IMR-90 (cell line): Measurements from ENCODE around the gene TAS2R16. TPM values are rescaled to one million over a fixed set of nuclear protein-coding genes. Genes with fewer than 3 reads are reported as not detected.

ENCODE experiments used
- ATAC-seq: fragments of 200-7000 bp; cut with Tn5 transposase; 2 replicates; pipeline ENCODE4 v1.9.1; 2020; ENCODE audit warnings: low read depth, mild to moderate bottlenecking, moderate library complexity
- BruUV-seq: library from RNA; stranded (reverse); fragments of 400-500 nt; replicated peaks from 2 replicates; lab custom pipeline; 2021; lab: Mats Ljungman, UMichigan
- CTCF ChIA-PET: fragments of 300-600 bp; formaldehyde crosslinking; extraction: SDS; loops from one replicate; lab custom pipeline; 2021; ENCODE audit warnings: antibody characterized with exemption; lab: Yijun Ruan, JAX
- POLR2A ChIA-PET: fragments of 300-600 bp; sonication (Branson Sonifier 250); formaldehyde crosslinking; loops from one replicate; lab custom pipeline; 2022; ENCODE audit warnings: antibody characterized with exemption; ENCODE audit not compliant: unreplicated experiment; lab: Charles Lee
- DNase-seq: peaks from one replicate; pipeline ENCODE4 v3.0.0; 2013
- H2AFZ ChIP-seq: replicated peaks from 2 replicates; pipeline ENCODE3; 2013; ENCODE audit warnings: low read length, mild to moderate bottlenecking; ENCODE audit not compliant: poor library complexity
- H2AK5ac ChIP-seq: 2 replicates; pipeline ENCODE4 v1.6.1; 2013; ENCODE audit warnings: low read depth, low read length, inconsistent platforms
- H2AK9ac ChIP-seq: replicated peaks from 2 replicates; pipeline ENCODE3; 2013; ENCODE audit warnings: mild to moderate bottlenecking, low read depth, low read length, moderate library complexity; ENCODE audit not compliant: poor library complexity
- H2BK120ac ChIP-seq: 2 replicates; pipeline ENCODE4 v1.6.1; 2013; ENCODE audit warnings: low read depth, low read length, inconsistent platforms
- H2BK15ac ChIP-seq: 3 replicates; pipeline ENCODE4 v1.6.1; 2013; ENCODE audit warnings: low read depth, low read length, inconsistent platforms
- H2BK20ac ChIP-seq: 2 replicates; pipeline ENCODE4 v1.6.1; 2013; ENCODE audit warnings: low read depth, mild to moderate bottlenecking, inconsistent platforms, low read length, moderate library complexity
- H2BK5ac ChIP-seq: 2 replicates; pipeline ENCODE4 v1.6.1; 2013; ENCODE audit warnings: mild to moderate bottlenecking, low read depth, low read length, inconsistent platforms; ENCODE audit not compliant: poor library complexity, severe bottlenecking
- H3K14ac ChIP-seq: replicated peaks from 2 replicates; pipeline ENCODE4 v1.6.1; 2013; ENCODE audit warnings: low read depth, low read length, inconsistent platforms
- H3K18ac ChIP-seq: 2 replicates; pipeline ENCODE4 v1.6.1; 2013; ENCODE audit warnings: low read depth, low read length, control low read depth
- H3K23ac ChIP-seq: 2 replicates; pipeline ENCODE4 v1.6.1; 2013; ENCODE audit warnings: low read depth, low read length, inconsistent platforms
- H3K27ac ChIP-seq: 2 replicates; pipeline ENCODE4 v1.5.1; 2013; ENCODE audit warnings: mild to moderate bottlenecking, control low read depth, low read length; ENCODE audit not compliant: insufficient read depth
- H3K27me3 ChIP-seq: 2 replicates; pipeline ENCODE4 v1.6.1; 2013; ENCODE audit warnings: low read length; ENCODE audit not compliant: control insufficient read depth, insufficient read depth
- H3K36me3 ChIP-seq: 2 replicates; pipeline ENCODE4 v1.6.1; 2013; ENCODE audit warnings: low read length, mixed read lengths; ENCODE audit not compliant: control insufficient read depth, insufficient read depth
- H3K4ac ChIP-seq: 2 replicates; pipeline ENCODE4 v1.6.1; 2013; ENCODE audit warnings: low read depth, low read length, inconsistent platforms
- H3K4me1 ChIP-seq: 2 replicates; pipeline ENCODE4 v1.6.1; 2013; ENCODE audit warnings: low read length, mixed read lengths; ENCODE audit not compliant: control insufficient read depth, insufficient read depth
- H3K4me2 ChIP-seq: 2 replicates; pipeline ENCODE4 v1.6.1; 2013; ENCODE audit warnings: low read depth, mild to moderate bottlenecking, control low read depth, low read length, moderate library complexity
- H3K4me3 ChIP-seq: 2 replicates; pipeline ENCODE4 v1.5.1; 2013; ENCODE audit warnings: low read depth, mild to moderate bottlenecking, control low read depth, low read length, moderate library complexity; ENCODE audit not compliant: insufficient read depth
- H3K56ac ChIP-seq: 2 replicates; pipeline ENCODE4 v1.6.1; 2013; ENCODE audit warnings: low read length, inconsistent platforms; ENCODE audit not compliant: insufficient read depth; ENCODE audit errors: extremely low read depth
- H3K79me1 ChIP-seq, 2 experiments: 2 replicates each; pipeline ENCODE4 v1.6.1; 2013; ENCODE audit warnings: low read length in 2 of 2, inconsistent platforms in 1 of 2, low read depth in 1 of 2
- H3K9ac ChIP-seq: 2 replicates; pipeline ENCODE4 v1.6.1; 2013; ENCODE audit warnings: low read depth, low read length, control low read depth
- H3K9me1 ChIP-seq: 2 replicates; pipeline ENCODE4 v1.6.1; 2013; ENCODE audit warnings: low read length, inconsistent platforms; ENCODE audit not compliant: insufficient read depth
- H3K9me3 ChIP-seq: 2 replicates; pipeline ENCODE4 v1.6.1; 2013; ENCODE audit warnings: low read length; ENCODE audit not compliant: control insufficient read depth, insufficient read depth
- H4K20me1 ChIP-seq: 2 replicates; pipeline ENCODE4 v1.6.1; 2013; ENCODE audit warnings: low read length, inconsistent platforms; ENCODE audit not compliant: insufficient read depth
- H4K5ac ChIP-seq: 2 replicates; pipeline ENCODE4 v1.6.1; 2013; ENCODE audit warnings: mild to moderate bottlenecking, low read depth, low read length, control low read depth
- H4K8ac ChIP-seq, 2 experiments: 2 replicates each; pipeline ENCODE4 v1.6.1; 2013; ENCODE audit warnings: low read depth in 2 of 2, low read length in 2 of 2, control low read depth in 1 of 2, inconsistent platforms in 1 of 2
- H4K91ac ChIP-seq: 2 replicates; pipeline ENCODE4 v1.6.1; 2013; ENCODE audit warnings: low read depth, low read length, inconsistent platforms; ENCODE audit not compliant: insufficient read depth
- BHLHE40 ChIP-seq: fragments of 150-350 bp; IDR thresholded peaks from 2 replicates; pipeline ENCODE4 v1.6.1; 2016; ENCODE audit warnings: mild to moderate bottlenecking, low read depth, low read length
- CEBPB ChIP-seq: IDR thresholded peaks from 2 replicates; pipeline ENCODE4 v1.6.1; 2012; ENCODE audit warnings: low read depth, low read length, improper control_type of control experiment
- CHD1 ChIP-seq: IDR thresholded peaks from 2 replicates; pipeline ENCODE4 v1.6.1; 2012; ENCODE audit warnings: low read depth, low read length, improper control_type of control experiment
- ELK1 ChIP-seq: fragments of 150-350 bp; IDR thresholded peaks from 2 replicates; pipeline ENCODE4 v1.6.1; 2016; ENCODE audit warnings: low read depth, mild to moderate bottlenecking, low read length, moderate library complexity, borderline replicate concordance
- MAFK ChIP-seq: IDR thresholded peaks from 2 replicates; pipeline ENCODE4 v1.6.1; 2012; ENCODE audit warnings: low read depth, low read length, improper control_type of control experiment
- NFE2L2 ChIP-seq: fragments of 150-350 bp; IDR thresholded peaks from 2 replicates; pipeline ENCODE4 v1.6.1; 2016; ENCODE audit warnings: low read depth, mild to moderate bottlenecking, low read length
- RAD21 ChIP-seq: IDR thresholded peaks from 2 replicates; pipeline ENCODE4 v1.6.1; 2012; ENCODE audit warnings: low read length, improper control_type of control experiment
- RCOR1 ChIP-seq: IDR thresholded peaks from 2 replicates; pipeline ENCODE4 v1.6.1; 2012; ENCODE audit warnings: mild to moderate bottlenecking, low read length, improper control_type of control experiment; ENCODE audit not compliant: insufficient replicate concordance
- RFX5 ChIP-seq: IDR thresholded peaks from 2 replicates; pipeline ENCODE4 v1.8.0; 2012; ENCODE audit warnings: low read depth, mild to moderate bottlenecking, low read length, moderate library complexity
- SMC3 ChIP-seq: fragments of 150-350 bp; IDR thresholded peaks from 2 replicates; pipeline ENCODE4 v1.6.1; 2016; ENCODE audit warnings: low read depth, mild to moderate bottlenecking, antibody characterized with exemption, low read length, moderate library complexity
- WGBS, 2 experiments: methylation state at CpG; one replicate each; pipeline versions ENCODE4 v1.1.5 to v1.1.7; 2013; ENCODE audit warnings: missing lambda C conversion rate in 2 of 2; ENCODE audit not compliant: insufficient read length in 1 of 2; ENCODE audit errors: extremely low coverage in 2 of 2; 5-methylcytosine and 5-hydroxymethylcytosine counted together
- dilution Hi-C: fragments of 300-500 bp; cut with HindIII; formaldehyde crosslinking; loops from one replicate; pipeline ENCODE4 v1.14.3; 2018; ENCODE audit warnings: low sequenced_read_pairs; ENCODE audit not compliant: unreplicated experiment
- in situ Hi-C: fragments of 300-500 bp; cut with MboI; formaldehyde crosslinking; loops from 3 replicates; pipeline ENCODE4 v1.14.3; 2019; ENCODE audit warnings: low sequenced_read_pairs, inconsistent platforms, mixed read lengths
- intact Hi-C: fragments of 100-400 bp; cut with micrococcal nuclease; formaldehyde crosslinking; loops from 2 replicates; pipeline ENCODE4 v1.10.0; 2022
- polyA plus RNA-seq, 3 experiments: library from polyadenylated mRNA; depleted of rRNA; stranded (reverse); fragments of >200 nt; gene quantifications; 2 replicates each; pipeline ENCODE4 v1.2.3, GENCODE V29; 2012; ENCODE audit warnings: low replicate concordance in 1 of 3
- total RNA-seq: library from RNA; depleted of rRNA; stranded (reverse); fragments of >200 nt; gene quantifications from 2 replicates; pipeline ENCODE4 v1.2.3, GENCODE V29; 2012

Gene TAS2R16
- total and polyA plus RNA-seq, 2 of the 4 experiments (the other 2 are of a cell fraction): not detected

- Histone ChIP-seq H4K91ac (no peak overlapping the region), H3K36me3 (no peaks in the 10 kb centered on the region), H3K9me3 (peaks cover 15% of the 10 kb centered on the region), H3K4me2 (no peak overlapping the region), H2BK15ac (no peak overlapping the region), H3K14ac (no peak overlapping the region), H3K4me1 (no peaks in the 10 kb centered on the region), H3K4ac (no peak overlapping the region), H3K23ac (no peak overlapping the region), H4K8ac (no peak overlapping the region), H4K5ac (no peak overlapping the region), H3K27ac (no peak overlapping the region), H2AFZ (no peak overlapping the region), H3K4me3 (no peak overlapping the region), H3K9me1 (no peaks in the 10 kb centered on the region), H2BK120ac (no peak overlapping the region), H2BK20ac (no peak overlapping the region), H2AK5ac (no peak overlapping the region), H3K18ac (no peak overlapping the region), H3K9ac (no peak overlapping the region), H2AK9ac (no peak overlapping the region), H3K27me3 (no peaks in the 10 kb centered on the region), H4K20me1 (no peaks in the 10 kb centered on the region), H3K79me1 (no peaks in the 10 kb centered on the region), H3K56ac (no peak overlapping the region), H2BK5ac (no peak overlapping the region)
- DNase-seq (no peak), ATAC-seq (no peak)
- in situ Hi-C loops (no loop called here), intact Hi-C loops (no loop called here), dilution Hi-C loops (no loop called here)
- no peak for TF ChIP-seq ELK1
- no peak for TF ChIP-seq MAFK
- TF ChIP-seq CEBPB: no peak
- no peak for TF ChIP-seq BHLHE40
- no peak for TF ChIP-seq NFE2L2
- no peak for TF ChIP-seq RCOR1
- TF ChIP-seq SMC3: no peak
- TF ChIP-seq CHD1: no peak
- no peak for TF ChIP-seq RFX5
- no peak for TF ChIP-seq RAD21
- ChIA-PET CTCF (no interaction called here), POLR2A (no interaction called here)
- no TSS peak for BruUV-seq
- WGBS, 2 experiments: no CpG with 5 or more reads among the region's 1 CpG
Observed at GRCh38 chr7:123034106-123034505, 38.6 kb upstream of the TAS2R16 start.
